ENCODE data around the gene BCKDHB.

The BCKDHB gene

GRCh38 chr6:80338201-80338836 is 231.8 kb downstream of the BCKDHB start:
- peak; percentile 28 for DNase-seq (ENCODE audit: low spot score)
- CTCF ChIA-PET, result interaction anchor here (0.6 to 1.3 kb wide), 3 partner anchors 45 to 914 kb away, joined by 3 to 5 read pairs (median 3); no protein-coding TSS in a partner anchor
- TF ChIP-seq CTCF (conservative IDR thresholded peaks at IDR 0.05; ENCODE audit: low read depth), result peak; percentile 68
- POLR2A ChIA-PET (ENCODE audit: low non-redundant PET), result no interaction called here
- H3K27ac ChIP-seq, result no peak overlapping the region

GRCh38 chr6:80339421-80339820 is 232.9 kb downstream of the BCKDHB start:
- TF ChIP-seq CTCF (conservative IDR thresholded peaks at IDR 0.05; ENCODE audit: low read depth), result no peak
- CTCF ChIA-PET, result no interaction called here
- POLR2A ChIA-PET (ENCODE audit: low non-redundant PET), result no interaction called here
- no peak overlapping the region for H3K27ac ChIP-seq
- no peak for DNase-seq (ENCODE audit: low spot score)

- no peak overlapping the region for H3K27ac ChIP-seq
- CTCF ChIA-PET, result no interaction called here
- no peak for DNase-seq (ENCODE audit: low spot score)
- TF ChIP-seq CTCF (conservative IDR thresholded peaks at IDR 0.05; ENCODE audit: low read depth), result no peak
- POLR2A ChIA-PET (ENCODE audit: low non-redundant PET), result no interaction called here
These were observed 233.8 kb downstream of the BCKDHB start for GRCh38 chr6:80340280-80340679.

- no peak for DNase-seq (ENCODE audit: low spot score)
- no peak overlapping the region for H3K27ac ChIP-seq
- POLR2A ChIA-PET (ENCODE audit: low non-redundant PET), result no interaction called here
- no peak for TF ChIP-seq CTCF (conservative IDR thresholded peaks at IDR 0.05; ENCODE audit: low read depth)
- CTCF ChIA-PET, result no interaction called here
These were observed 234.2 kb downstream of the BCKDHB start for GRCh38 chr6:80340686-80341085.

- ChIA-PET CTCF (no interaction called here), POLR2A (ENCODE audit: low non-redundant PET) (no interaction called here)
- H3K27ac ChIP-seq, result no peak overlapping the region
- TF ChIP-seq CTCF (conservative IDR thresholded peaks at IDR 0.05; ENCODE audit: low read depth), result no peak
- DNase-seq (ENCODE audit: low spot score), result no peak
These were observed 234.9 kb downstream of the BCKDHB start for GRCh38 chr6:80341330-80341729.

- ChIA-PET POLR2A (ENCODE audit: low non-redundant PET) (no interaction called here), CTCF (no interaction called here)
- no peak for DNase-seq (ENCODE audit: low spot score)
- H3K27ac ChIP-seq, result no peak overlapping the region
- no peak for TF ChIP-seq CTCF (conservative IDR thresholded peaks at IDR 0.05; ENCODE audit: low read depth)
These were observed 237.0 kb downstream of the BCKDHB start for GRCh38 chr6:80343511-80343910.
